IPS DF 19.7 (cell line): ENCODE measurements around the gene FBLN2.

ENCODE experiments used
- DNase-seq: peaks from one replicate; pipeline ENCODE4 v3.0.0-alpha.2; 2013; ENCODE audit warnings: low read depth, low spot score

Gene FBLN2

DNA sequence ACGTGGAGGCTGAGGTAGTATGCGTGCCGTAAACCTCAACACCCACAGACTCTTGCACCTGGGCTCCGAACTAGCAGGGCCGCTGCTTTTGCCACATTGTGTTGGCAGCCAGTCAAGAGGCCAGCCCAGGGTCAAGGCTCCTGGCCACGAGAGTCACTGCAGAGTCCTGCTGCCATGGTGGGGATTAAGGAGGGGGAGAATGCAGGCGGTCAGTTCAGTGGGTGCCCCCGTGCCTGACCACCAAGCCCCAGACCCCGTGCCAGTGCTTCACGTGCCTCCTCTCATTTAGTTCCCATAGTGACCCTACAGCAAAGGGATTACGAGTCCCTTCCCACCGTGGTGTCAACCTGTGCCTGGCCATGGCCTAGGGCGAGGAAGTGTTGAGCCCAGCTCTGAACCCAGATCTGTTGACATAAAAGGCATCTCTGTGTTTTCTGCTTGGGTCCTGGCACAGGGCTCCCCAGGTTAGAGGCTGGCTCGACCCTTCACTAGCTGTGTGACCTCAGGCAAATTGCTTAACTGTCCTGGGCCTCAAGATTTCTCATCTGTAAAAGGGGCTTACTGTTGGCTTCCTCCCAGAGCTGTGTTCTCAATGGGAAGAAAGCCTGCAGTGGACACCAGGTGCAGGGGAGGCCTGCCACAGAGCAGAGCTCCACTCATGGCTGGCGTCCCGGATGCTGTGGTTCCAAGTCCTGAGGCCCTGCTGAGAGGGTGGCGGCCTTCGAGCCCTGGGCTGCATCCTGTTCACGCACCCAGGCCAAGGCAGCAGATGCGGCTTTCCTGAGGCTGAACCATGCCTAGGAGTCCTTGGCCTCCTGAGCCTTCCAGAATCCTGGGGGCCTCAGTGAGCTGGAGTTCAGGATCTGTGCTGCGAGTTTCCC is 32.8 kb downstream of the FBLN2 start:
- no peak for DNase-seq

- no peak for DNase-seq
Observed at GRCh38 chr3:13582366-13583250, 33.7 kb downstream of the FBLN2 start.

- no peak for DNase-seq
Observed at GRCh38 chr3:13583251-13584180, 34.6 kb downstream of the FBLN2 start.

DNA sequence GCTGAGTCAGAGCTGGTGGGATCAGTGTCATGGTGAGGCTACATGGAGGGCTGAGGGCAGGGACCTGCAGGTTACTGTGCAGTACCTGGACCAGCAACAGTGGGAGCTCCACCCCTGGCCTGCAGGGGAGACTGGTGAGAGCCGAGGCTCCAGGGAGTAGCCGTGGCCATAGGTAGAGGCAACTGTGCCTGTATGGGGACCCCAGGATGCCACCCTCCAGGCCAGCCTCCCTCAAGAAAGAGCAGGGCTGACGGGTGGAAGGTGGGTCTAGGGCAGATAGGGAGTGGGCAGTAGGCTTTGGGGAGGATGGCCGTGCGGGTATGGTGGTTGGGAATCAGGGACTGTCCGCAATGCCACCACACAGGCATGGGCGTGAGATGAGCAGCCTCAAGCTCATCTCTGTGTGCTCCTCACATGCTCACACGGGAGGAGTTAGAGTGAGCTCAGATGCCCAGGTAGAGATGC is 35.5 kb downstream of the FBLN2 start:
- no peak for DNase-seq

DNA sequence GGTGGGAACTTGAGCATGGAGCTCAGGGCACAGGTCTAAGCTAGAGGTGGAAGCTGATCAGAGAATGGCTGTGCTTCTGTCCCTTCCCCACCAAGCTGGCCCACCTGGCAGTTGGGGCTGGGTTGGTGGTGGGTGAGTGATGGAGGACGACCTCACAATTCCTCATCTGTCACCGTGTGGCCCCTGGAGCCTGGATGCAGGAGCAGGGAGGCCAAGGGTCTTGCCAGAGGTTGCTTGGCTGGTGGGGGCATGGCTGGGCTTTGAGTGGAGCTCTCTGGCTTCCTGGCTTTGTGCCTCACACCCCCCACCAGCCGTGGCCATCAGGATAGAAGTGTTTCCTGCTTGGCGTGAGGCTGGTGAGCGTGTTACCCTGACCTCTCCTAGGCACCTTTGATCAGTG is 36.0 kb downstream of the FBLN2 start:
- DNase-seq, result no peak

GRCh38 chr3:13587442-13587841 is 38.5 kb downstream of the FBLN2 start:
- no peak for DNase-seq

- DNase-seq, result no peak
Observed at GRCh38 chr3:13588221-13588701, 39.3 kb downstream of the FBLN2 start.

DNA sequence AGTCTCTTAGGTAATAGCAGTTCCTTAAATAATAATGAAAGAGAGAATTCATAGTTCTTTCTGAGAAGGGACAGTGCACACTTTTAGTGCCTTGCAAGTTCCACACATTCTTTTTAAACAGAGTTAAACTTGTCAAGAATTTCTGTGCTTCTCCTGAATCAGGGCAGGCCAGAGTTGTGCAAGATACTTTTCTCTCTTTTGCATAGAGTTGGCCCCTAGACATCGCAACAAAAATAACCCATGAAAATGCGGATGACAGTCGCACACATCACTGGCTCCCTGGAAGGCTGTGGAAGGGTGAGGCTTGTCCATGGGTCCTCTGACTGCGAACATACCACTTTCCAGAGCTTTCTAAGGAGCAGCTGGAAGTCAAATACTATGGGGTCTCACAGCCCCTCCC is 40.1 kb downstream of the FBLN2 start:
- DNase-seq, result no peak

DNA sequence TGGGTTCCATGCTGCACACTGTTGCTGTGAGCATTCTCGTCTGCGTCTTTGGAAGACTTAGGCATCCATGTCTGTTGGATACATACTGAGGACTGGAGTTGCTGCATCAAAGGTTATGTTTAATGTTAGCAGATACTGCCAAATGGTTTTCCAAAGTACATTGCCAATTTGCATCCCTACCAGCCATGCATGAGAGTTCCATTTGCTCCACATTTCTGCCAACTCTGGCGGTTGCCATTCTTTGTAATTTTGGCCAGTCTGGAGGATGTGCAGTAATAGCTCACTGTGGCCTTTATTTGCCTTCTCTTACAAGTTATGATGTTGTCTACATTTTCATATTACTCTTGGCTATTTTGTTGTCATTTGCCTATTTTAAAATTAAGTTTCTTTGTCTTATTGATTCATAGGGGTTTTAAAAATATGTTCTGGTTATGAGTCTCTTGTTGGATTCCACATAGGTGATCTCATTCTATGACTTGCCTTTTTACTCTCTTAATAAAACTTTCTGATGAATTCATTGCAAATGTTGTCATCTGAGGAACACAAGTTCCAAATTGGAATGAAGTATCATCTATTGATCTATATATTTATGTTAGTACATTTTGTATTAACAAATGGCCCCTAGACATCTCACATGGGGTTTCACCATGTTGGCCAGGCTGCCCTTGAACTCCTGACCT is 42.1 kb downstream of the FBLN2 start:
- no peak for DNase-seq

- no peak for DNase-seq
Observed at GRCh38 chr3:13593615-13594014, 44.7 kb downstream of the FBLN2 start.

DNA sequence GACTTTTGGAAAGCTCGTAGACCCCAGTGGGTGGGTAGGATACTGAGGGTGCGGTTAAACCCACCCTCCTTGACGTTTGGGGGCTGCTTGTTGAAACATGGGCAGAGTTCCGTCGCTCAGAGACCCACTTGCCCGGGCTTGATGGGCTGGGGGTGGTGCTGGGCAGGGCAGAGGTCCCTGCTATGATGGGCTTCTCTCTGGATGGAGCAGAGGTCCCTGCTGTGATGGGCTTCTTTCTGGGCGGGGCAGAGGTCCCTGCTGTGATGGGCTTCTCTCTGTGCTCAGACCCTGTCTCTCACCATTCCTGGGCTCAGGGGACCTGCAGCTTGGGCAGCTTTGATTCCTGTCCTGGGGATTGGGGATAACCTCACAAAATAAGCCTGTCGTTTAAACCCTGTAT is 45.2 kb downstream of the FBLN2 start:
- DNase-seq, result no peak

DNA sequence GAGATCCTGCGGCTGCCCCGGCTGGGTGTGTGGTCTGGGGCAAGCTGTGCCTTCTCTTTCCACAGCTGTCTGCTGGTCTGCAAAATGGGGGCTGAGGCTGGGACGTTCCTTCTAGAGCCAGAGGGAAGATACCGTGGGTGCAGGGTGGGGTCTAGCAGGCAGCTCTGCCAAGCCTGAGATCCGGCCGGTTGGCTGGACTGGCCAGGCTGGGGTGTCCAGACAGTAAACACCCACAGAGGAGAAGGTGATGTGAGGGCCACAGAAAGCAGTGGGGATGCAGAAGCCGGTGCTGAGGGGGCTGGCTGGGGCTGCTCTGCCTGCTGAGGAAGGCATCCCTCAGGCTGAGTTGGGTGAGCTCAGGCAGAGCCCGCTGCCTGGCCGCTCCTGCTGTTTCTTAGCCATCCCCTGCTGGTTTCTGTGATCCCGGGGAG is 46.1 kb downstream of the FBLN2 start:
- no peak for DNase-seq

- no peak for DNase-seq
Observed at GRCh38 chr3:13595485-13595884, 46.6 kb downstream of the FBLN2 start.

DNA sequence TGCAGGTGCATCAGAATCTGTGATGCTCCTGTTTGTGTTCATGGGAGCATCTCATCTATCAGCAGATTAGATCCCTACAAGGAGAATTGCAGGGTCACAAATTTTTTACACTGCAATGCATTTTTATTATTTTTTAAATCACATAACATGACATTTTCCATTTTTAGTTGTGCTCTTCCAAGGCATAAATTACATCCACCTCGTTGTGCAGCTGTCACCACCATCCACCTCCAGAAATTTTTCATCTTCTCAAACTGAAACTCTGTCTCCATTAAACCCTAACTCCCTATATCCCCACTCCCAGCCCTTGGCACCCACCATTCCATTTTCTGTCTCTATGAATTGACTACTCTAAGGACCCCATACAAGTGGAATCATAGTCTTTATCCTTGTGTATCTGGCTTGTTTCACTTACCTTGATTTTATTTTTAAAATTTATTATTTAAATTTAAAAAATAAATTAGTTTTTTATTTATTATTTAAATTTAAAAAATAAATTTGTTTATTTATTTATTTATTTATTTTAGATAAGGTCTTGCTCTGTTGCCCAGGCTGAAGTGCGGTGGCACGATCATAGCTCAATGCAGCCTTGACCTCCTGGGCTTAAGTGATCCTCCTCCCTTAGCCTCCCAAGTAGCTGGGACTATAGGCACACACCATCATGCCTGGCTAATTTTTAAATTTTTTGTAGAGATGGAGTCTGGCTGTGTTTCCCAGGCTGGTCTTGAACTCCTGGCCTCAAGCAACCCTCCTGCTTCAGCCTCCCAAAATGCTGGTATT is 47.7 kb downstream of the FBLN2 start:
- no peak for DNase-seq

DNA sequence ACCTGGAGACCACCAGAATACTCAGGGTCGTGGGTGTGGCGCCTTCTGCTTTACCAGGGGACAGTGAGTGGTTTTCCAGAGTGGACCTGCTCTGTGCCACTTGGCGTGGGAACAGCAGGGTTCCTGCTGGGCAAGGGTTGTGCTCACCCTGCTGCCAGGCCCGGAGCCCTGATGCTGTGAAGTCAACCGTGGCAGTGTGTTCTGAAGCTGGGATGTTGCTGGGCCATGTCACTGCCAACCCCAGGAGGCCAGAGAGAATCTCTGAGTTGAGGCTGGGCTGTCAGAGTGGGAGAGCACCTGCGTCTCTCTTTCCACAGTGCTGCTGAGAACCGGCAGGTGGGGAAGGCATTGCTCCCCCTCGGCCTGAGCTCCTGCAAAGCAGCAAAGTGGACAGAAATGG is 48.7 kb downstream of the FBLN2 start:
- no peak for DNase-seq

DNA sequence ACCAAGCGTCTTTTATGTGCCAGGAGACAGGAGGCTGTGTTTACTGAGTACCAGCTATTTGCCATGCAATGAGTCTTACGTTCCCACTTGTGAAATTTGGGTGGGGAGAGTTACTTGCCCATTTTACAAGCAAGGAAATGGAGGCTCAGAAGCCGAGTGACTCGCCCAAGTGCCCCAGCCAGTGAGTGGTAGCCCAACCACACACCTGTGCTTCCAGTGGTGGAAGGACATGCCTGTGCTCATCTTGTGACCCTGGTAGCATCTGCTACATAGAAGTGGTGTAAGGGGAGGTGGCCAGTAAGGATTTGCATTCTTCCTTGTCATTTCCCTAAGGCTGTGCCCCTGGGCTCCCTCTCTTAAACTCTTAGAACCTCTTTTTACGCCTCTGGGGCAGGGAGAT is 49.3 kb downstream of the FBLN2 start:
- DNase-seq, result no peak

GRCh38 chr3:13598926-13599886 is 50.3 kb downstream of the FBLN2 start:
- no peak for DNase-seq

DNA sequence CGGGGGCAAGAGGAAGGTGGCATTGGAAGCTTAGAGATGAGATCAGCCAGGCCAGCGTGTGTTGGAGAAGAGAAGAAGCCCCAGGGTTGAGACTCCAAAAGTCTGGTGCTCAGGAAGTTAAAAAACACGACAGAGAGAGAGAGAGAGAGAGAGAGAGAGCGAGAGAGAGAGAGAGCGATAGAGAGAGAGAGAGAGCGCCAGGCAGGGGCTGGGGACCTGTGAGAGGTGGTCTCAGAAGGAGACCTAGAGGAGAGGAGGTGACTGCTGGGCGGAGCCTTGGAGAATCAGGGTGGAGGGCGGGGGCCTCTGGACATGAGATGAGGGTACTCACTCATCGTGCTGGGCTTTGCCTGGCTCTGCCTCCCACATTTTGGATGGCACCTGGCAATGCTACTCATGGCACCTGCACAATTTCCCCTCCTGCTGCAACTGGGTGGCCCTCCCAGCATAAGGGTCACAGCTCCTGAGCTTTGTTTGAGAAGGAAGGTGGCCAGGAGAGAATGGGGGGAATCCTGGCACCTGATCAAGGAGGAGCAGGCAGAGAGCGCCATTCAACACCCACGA is 51.0 kb downstream of the FBLN2 start:
- DNase-seq, result no peak
